Endothelial cell of umbilical vein (primary cell): ENCODE data around the gene SCD. TPM values are rescaled to one million over a fixed set of nuclear protein-coding genes. Genes with fewer than 3 reads are reported as not detected.

Source experiments
- BruUV-seq: library from RNA; stranded (reverse); fragments of 400-500 nt; replicated peaks from 2 replicates; lab custom pipeline; 2021; lab: Mats Ljungman, UMichigan
- CTCF ChIA-PET: fragments of 300-600, 350-600 bp; sonication (Branson Sonifier 250); formaldehyde crosslinking; loops from one replicate; lab custom pipeline; 2021; ENCODE audit warnings: antibody characterized with exemption, inconsistent platforms; lab: Charles Lee
- POLR2A ChIA-PET: fragments of 300-600, 350-600 bp; sonication (Branson Sonifier 250); formaldehyde crosslinking; loops from one replicate; lab custom pipeline; 2021; ENCODE audit warnings: antibody characterized with exemption, inconsistent platforms; lab: Charles Lee
- DNase-seq: peaks from one replicate; pipeline ENCODE4 v3.0.0-alpha.2; 2011; ENCODE audit warnings: low read depth, low spot score
- FAIRE-seq: peaks from 2 replicates; lab custom pipeline; 2011; peaks lifted over from hg19 to GRCh38; lab: Jason Lieb, UNC
- H2AFZ ChIP-seq: 2 replicates; pipeline ENCODE4 v1.6.0; 2012; ENCODE audit warnings: low read depth, low read length, control low read depth, inconsistent platforms
- H3K27ac ChIP-seq: 2 replicates; pipeline ENCODE4 v1.5.1; 2011; ENCODE audit warnings: low read depth, mild to moderate bottlenecking, control low read depth, low read length, moderate library complexity; ENCODE audit not compliant: insufficient read depth
- H3K27me3 ChIP-seq, 2 experiments: 2 replicates each; pipeline versions ENCODE4 v1.6.0 to v1.6.1; 2011; ENCODE audit warnings: low read length in 2 of 2, mixed read lengths in 1 of 2; ENCODE audit not compliant: control insufficient read depth in 2 of 2, insufficient read depth in 2 of 2
- H3K36me3 ChIP-seq, 2 experiments: 2 replicates in 1 of 2; 3 replicates in 1 of 2; pipeline ENCODE4 v1.5.1; 2011; ENCODE audit warnings: low read length in 2 of 2, mild to moderate bottlenecking in 1 of 2, moderate library complexity in 1 of 2; ENCODE audit not compliant: control insufficient read depth in 2 of 2, insufficient read depth in 2 of 2; ENCODE audit errors: extremely low read depth in 1 of 2
- H3K4me1 ChIP-seq: 3 replicates; pipeline ENCODE4 v1.5.1; 2011; ENCODE audit warnings: mild to moderate bottlenecking, low read length; ENCODE audit not compliant: control insufficient read depth, insufficient read depth; ENCODE audit errors: extremely low read depth
- H3K4me2 ChIP-seq: 2 replicates; pipeline ENCODE4 v1.6.1; 2011; ENCODE audit warnings: low read length, control low read depth, mixed read lengths; ENCODE audit not compliant: insufficient read depth
- H3K4me3 ChIP-seq, 3 experiments: fragments of 200-600 bp in 1 of 3; sonication (generic), shearing (Covaris generic) in 1 of 3; replicated peaks in 1 of 3; 2 replicates each; pipeline ENCODE4 v1.5.1; 2011 to 2016; ENCODE audit warnings: control low read depth in 3 of 3, low read length in 3 of 3, mild to moderate bottlenecking in 2 of 3, inconsistent platforms in 1 of 3, low read depth in 1 of 3, moderate library complexity in 1 of 3; ENCODE audit not compliant: insufficient read depth in 1 of 3
- H3K79me2 ChIP-seq: 2 replicates; pipeline ENCODE4 v1.6.0; 2012; ENCODE audit warnings: low read length, inconsistent platforms; ENCODE audit not compliant: control insufficient read depth, insufficient read depth
- H3K9ac ChIP-seq: replicated peaks from 2 replicates; pipeline ENCODE3; 2011; ENCODE audit warnings: low read length, control low read depth; ENCODE audit not compliant: insufficient read depth; ENCODE audit errors: extremely low read depth
- H3K9me1 ChIP-seq: replicated peaks from 3 replicates; pipeline ENCODE4 v1.6.0; 2011; ENCODE audit warnings: mild to moderate bottlenecking, low read length; ENCODE audit not compliant: control insufficient read depth, insufficient read depth; ENCODE audit errors: extremely low read depth
- H3K9me3 ChIP-seq: replicated peaks from 2 replicates; pipeline ENCODE4 v1.5.1; 2012; ENCODE audit warnings: low read length, inconsistent platforms; ENCODE audit not compliant: control insufficient read depth, insufficient read depth
- H4K20me1 ChIP-seq: replicated peaks from 2 replicates; pipeline ENCODE3; 2011; ENCODE audit warnings: mild to moderate bottlenecking, low read length; ENCODE audit not compliant: control insufficient read depth, insufficient read depth; ENCODE audit errors: extremely low read depth
- CTCF ChIP-seq, 2 donors: IDR thresholded peaks; 1 replicate in 1 of 2; 2 replicates in 1 of 2; pipeline ENCODE4 v1.5.1; 2011; ENCODE audit warnings: low read length in 2 of 2, mild to moderate bottlenecking in 2 of 2, moderate library complexity in 2 of 2, control low read depth in 1 of 2, inconsistent platforms in 1 of 2, low read depth in 1 of 2; ENCODE audit not compliant: insufficient read depth in 1 of 2; ENCODE audit errors: extremely low read depth in 1 of 2
- EZH2 ChIP-seq: IDR thresholded peaks from 2 replicates; pipeline ENCODE4 v1.6.1; 2012; ENCODE audit warnings: borderline replicate concordance, low read depth, mild to moderate bottlenecking, moderate library complexity, low read length, inconsistent platforms; ENCODE audit not compliant: severe bottlenecking
- GATA2 ChIP-seq: IDR thresholded peaks from 2 replicates; pipeline ENCODE4 v1.7.0; 2011; ENCODE audit warnings: low read depth, mild to moderate bottlenecking, moderate library complexity, mixed read lengths, low read length; ENCODE audit not compliant: insufficient read length, insufficient read depth
- MAX ChIP-seq: IDR thresholded peaks from 2 replicates; pipeline ENCODE4 v1.6.1; 2011; ENCODE audit not compliant: insufficient read depth, insufficient read length
- MYC ChIP-seq: IDR thresholded peaks from one replicate; pipeline ENCODE4 v1.6.1; 2011; ENCODE audit warnings: mild to moderate bottlenecking, low read depth, low read length
- POLR2A ChIP-seq: IDR thresholded peaks from 2 replicates; pipeline ENCODE4 v1.6.1; 2012; ENCODE audit warnings: low read depth, mild to moderate bottlenecking, control low read depth, low read length
- POLR2AphosphoS5 ChIP-seq: IDR thresholded peaks from 2 replicates; pipeline ENCODE4 v1.6.1; 2012; ENCODE audit warnings: low read depth, mild to moderate bottlenecking, control low read depth, low read length, moderate library complexity; ENCODE audit not compliant: insufficient read depth
- dilution Hi-C: fragments of 300-500 bp; cut with MboI; formaldehyde crosslinking; loops from one replicate; pipeline ENCODE4 v1.15.0; 2019; ENCODE audit warnings: low sequenced_read_pairs; ENCODE audit not compliant: extremely low pct_ligation_motif_present
- intact Hi-C: fragments of 100-400 bp; cut with micrococcal nuclease; formaldehyde crosslinking; loops from one replicate; pipeline ENCODE4 v1.10.0; 2022
- polyA plus RNA-seq, 4 experiments: library from polyadenylated mRNA; depleted of rRNA in 3 of 4; stranded (reverse) in 3 of 4; unstranded in 1 of 4; fragments of >200 nt; gene quantifications; 2 replicates each; pipeline versions ENCODE4 v1.2.1 to v1.2.3, GENCODE V29; 2011 to 2012; ENCODE audit warnings: missing spikeins in 1 of 4
- total RNA-seq: library from RNA; stranded (reverse); gene quantifications from 2 replicates; pipeline ENCODE4 v1.2.3, GENCODE V29; 2021

Gene SCD
- total and polyA plus RNA-seq, 2 donors (not counting 3 experiments of a cell fraction or from before 2014, with no cell fraction given): 258 to 426 TPM

- Histone ChIP-seq H3K9me3 (no peaks in the 10 kb centered on the region), H3K36me3 (no peaks in the 10 kb centered on the region), H3K4me3 (no peak overlapping the region), H3K27me3 (peaks cover 11 to 24% of the 10 kb centered on the region in 2 experiments), H2AFZ (no peak overlapping the region), H3K27ac (no peak overlapping the region), H4K20me1 (no peaks in the 10 kb centered on the region), H3K4me2 (no peak overlapping the region), H3K4me1 (no peaks in the 10 kb centered on the region), H3K79me2 (no peaks in the 10 kb centered on the region), H3K9me1 (no peaks in the 10 kb centered on the region), H3K9ac (no peak overlapping the region)
- no TSS peak for BruUV-seq
- FAIRE-seq (no peak), DNase-seq (no peak)
- CTCF ChIA-PET: no interaction called here
- POLR2A ChIA-PET: no interaction called here
- no peak for TF ChIP-seq GATA2
- dilution Hi-C loops (no loop called here), intact Hi-C loops (no loop called here)
Observed at GRCh38 chr10:100306861-100307260, 40.2 kb upstream of the SCD start.

GRCh38 chr10:100307684-100308083, 39.3 kb upstream of the SCD start:
- H3K4me3 ChIP-seq: no peak overlapping the region
- no peak overlapping the region for H3K9ac ChIP-seq
- H3K4me1 ChIP-seq: no peaks in the 10 kb centered on the region
- H3K27me3 ChIP-seq: peaks cover 11 to 29% of the 10 kb centered on the region in 2 experiments
- no peak for DNase-seq
- dilution Hi-C loops (no loop called here), intact Hi-C loops (no loop called here)
- no peaks in the 10 kb centered on the region for H3K9me3 ChIP-seq
- H3K4me2 ChIP-seq: no peak overlapping the region
- H3K79me2 ChIP-seq: no peaks in the 10 kb centered on the region
- H2AFZ ChIP-seq: no peak overlapping the region
- FAIRE-seq: no peak
- H4K20me1 ChIP-seq: no peaks in the 10 kb centered on the region
- no peaks in the 10 kb centered on the region for H3K9me1 ChIP-seq
- no TSS peak for BruUV-seq
- ChIA-PET CTCF (no interaction called here), POLR2A (no interaction called here)
- H3K36me3 ChIP-seq: no peaks in the 10 kb centered on the region
- no peak overlapping the region for H3K27ac ChIP-seq
- TF ChIP-seq GATA2: no peak
- TF ChIP-seq POLR2AphosphoS5: no peak
- TF ChIP-seq CTCF (IDR thresholded peaks at IDR 0.05; ENCODE audit: extremely low read depth in 1 of 2, insufficient read depth in 1 of 2, low read depth in 1 of 2, low read length in 2 of 2): no peak
- no peak for TF ChIP-seq POLR2A
- no peak for TF ChIP-seq EZH2
- TF ChIP-seq MYC: no peak
- no peak for TF ChIP-seq MAX
